Right hindlimb (tissue), 1 donor: ENCODE results near the gene HHAT.

Source experiments
- DNase-seq: peaks from one replicate; pipeline ENCODE4 v3.0.0-alpha.2; 2018

The HHAT gene

GRCh38 chr1:210360852-210361477, 32.3 kb downstream of the HHAT start:
- DNase-seq, result no peak

- no peak for DNase-seq
Measured at GRCh38 chr1:210361665-210362064, 33.0 kb downstream of the HHAT start.

GRCh38 chr1:210362526-210362925, 33.8 kb downstream of the HHAT start:
- no peak for DNase-seq

- DNase-seq, result no peak
Measured at GRCh38 chr1:210363119-210363518, 34.4 kb downstream of the HHAT start.

- no peak for DNase-seq
Measured at GRCh38 chr1:210364479-210364878, 35.8 kb downstream of the HHAT start.

GRCh38 chr1:210366767-210367166, 38.1 kb downstream of the HHAT start:
- DNase-seq, result no peak

- no peak for DNase-seq
Measured at GRCh38 chr1:210367566-210367965, 38.9 kb downstream of the HHAT start.

GRCh38 chr1:210369425-210369824, 40.7 kb downstream of the HHAT start:
- no peak for DNase-seq

GRCh38 chr1:210371916-210372315, 43.2 kb downstream of the HHAT start:
- no peak for DNase-seq

- no peak for DNase-seq
Measured at GRCh38 chr1:210372491-210372890, 43.8 kb downstream of the HHAT start.

GRCh38 chr1:210372931-210373627, 44.4 kb downstream of the HHAT start:
- no peak for DNase-seq

- no peak for DNase-seq
Measured at GRCh38 chr1:210373628-210373877, 44.9 kb downstream of the HHAT start.

GRCh38 chr1:210373878-210374599, 45.3 kb downstream of the HHAT start:
- DNase-seq, result no peak

- DNase-seq, result no peak
Measured at GRCh38 chr1:210374600-210374953, 45.9 kb downstream of the HHAT start.

- no peak for DNase-seq
Measured at GRCh38 chr1:210376836-210377372, 48.2 kb downstream of the HHAT start.

GRCh38 chr1:210377731-210378333, 49.1 kb downstream of the HHAT start:
- DNase-seq, result no peak

GRCh38 chr1:210378736-210379135, 50.0 kb downstream of the HHAT start:
- DNase-seq, result no peak

GRCh38 chr1:210381934-210382333, 53.2 kb downstream of the HHAT start:
- no peak for DNase-seq

GRCh38 chr1:210384625-210385024, 55.9 kb downstream of the HHAT start:
- no peak for DNase-seq

GRCh38 chr1:210385228-210385627, 56.5 kb downstream of the HHAT start:
- no peak for DNase-seq

GRCh38 chr1:210394281-210394821, 65.6 kb downstream of the HHAT start:
- peak; percentile 48 for DNase-seq

- no peak for DNase-seq
Measured at GRCh38 chr1:210396541-210396940, 67.8 kb downstream of the HHAT start.

GRCh38 chr1:210397252-210397651, 68.5 kb downstream of the HHAT start:
- DNase-seq, result no peak

GRCh38 chr1:210397681-210398080, 69.0 kb downstream of the HHAT start:
- no peak for DNase-seq
